Loucy (cell line): ENCODE data around the gene ABT1.

Experiments used
- H2AFZ ChIP-seq: fragments of 200-600 bp; sonication (generic); 2 replicates; pipeline ENCODE4 v1.6.0; 2016; ENCODE audit warnings: antibody characterized with exemption, mild to moderate bottlenecking, low read length, moderate library complexity
- H3F3A ChIP-seq: fragments of 200-600 bp; 2 replicates; pipeline ENCODE4 v1.6.0; 2016; ENCODE audit warnings: antibody characterized with exemption, low read depth, mild to moderate bottlenecking
- H3K27me3 ChIP-seq: fragments of 200-600 bp; sonication (generic); 2 replicates; pipeline ENCODE4 v1.6.1; 2014; ENCODE audit warnings: low read length, mild to moderate bottlenecking; ENCODE audit not compliant: insufficient read depth, poor library complexity, severe bottlenecking
- H3K36me3 ChIP-seq: fragments of 200-600 bp; sonication (generic); 2 replicates; pipeline ENCODE4 v1.6.1; 2016; ENCODE audit warnings: low read length; ENCODE audit not compliant: insufficient read depth
- H3K4me1 ChIP-seq: fragments of 200-600 bp; sonication (generic); 2 replicates; pipeline ENCODE4 v1.5.1; 2014; ENCODE audit warnings: low read length, mild to moderate bottlenecking; ENCODE audit not compliant: insufficient read depth, poor library complexity, severe bottlenecking
- H3K4me2 ChIP-seq: fragments of 200-600 bp; sonication (generic); 2 replicates; pipeline ENCODE4 v1.6.0; 2014; ENCODE audit warnings: antibody characterized with exemption, low read length, low read depth, mild to moderate bottlenecking; ENCODE audit not compliant: poor library complexity, severe bottlenecking
- H3K4me3 ChIP-seq: fragments of 200-600 bp; sonication (generic); 2 replicates; pipeline ENCODE4 v1.5.1; 2014; ENCODE audit warnings: low read length, mild to moderate bottlenecking, mixed read lengths; ENCODE audit not compliant: poor library complexity, severe bottlenecking
- H3K79me2 ChIP-seq: fragments of 200-600 bp; sonication (generic); 2 replicates; pipeline ENCODE4 v1.6.1; 2014; ENCODE audit warnings: low read length; ENCODE audit not compliant: insufficient read depth
- H3K9ac ChIP-seq: fragments of 200-600 bp; sonication (generic); 2 replicates; pipeline ENCODE4 v1.6.0; 2014; ENCODE audit warnings: mild to moderate bottlenecking, low read depth, low read length, moderate library complexity; ENCODE audit not compliant: poor library complexity, severe bottlenecking
- H3K9me2 ChIP-seq: fragments of 200-600 bp; sonication (generic); replicated peaks from 2 replicates; pipeline ENCODE4 v1.6.1; 2016; ENCODE audit warnings: low read depth, low read length, mixed read lengths
- H3K9me3 ChIP-seq: fragments of 200-600 bp; sonication (generic); 2 replicates; pipeline ENCODE4 v1.6.1; 2014; ENCODE audit warnings: mild to moderate bottlenecking, antibody characterized with exemption, low read length, low read depth; ENCODE audit not compliant: insufficient read depth
- H4K20me1 ChIP-seq: fragments of 200-600 bp; sonication (generic); 2 replicates; pipeline ENCODE4 v1.6.0; 2014; ENCODE audit warnings: antibody characterized with exemption, low read length, mild to moderate bottlenecking; ENCODE audit not compliant: insufficient read depth, poor library complexity, severe bottlenecking
- EZH2phosphoT487 ChIP-seq: fragments of 200-600 bp; IDR thresholded peaks from 2 replicates; pipeline ENCODE4 v1.6.1; 2018; ENCODE audit warnings: antibody characterized with exemption, mild to moderate bottlenecking, moderate library complexity, borderline replicate concordance
- TF ChIP-seq, protein P1 (sequence below): fragments of 200-600 bp; sonication (generic); conservative IDR thresholded peaks from 2 replicates; pipeline ENCODE4 v1.5.1; 2014; ENCODE audit warnings: mild to moderate bottlenecking, antibody characterized with exemption, low read length

Gene ABT1

GRCh38 chr6:26555505-26556262, 41.1 kb upstream of the ABT1 start:
- Histone ChIP-seq H3K9me3 (no peaks in the 10 kb centered on the region), H3K36me3 (no peaks in the 10 kb centered on the region), H3K9ac (no peak overlapping the region), H4K20me1 (no peaks in the 10 kb centered on the region), H3K4me2 (peak overlapping the region; percentile 96), H3K9me2 (no peaks in the 10 kb centered on the region), H3K27me3 (no peaks in the 10 kb centered on the region), H3K4me3 (no peak overlapping the region), H2AFZ (no peak overlapping the region), H3K4me1 (peaks cover 12% of the 10 kb centered on the region), H3K79me2 (no peaks in the 10 kb centered on the region), H3F3A (peaks cover 7% of the 10 kb centered on the region)
- TF ChIP-seq, protein P1, sequence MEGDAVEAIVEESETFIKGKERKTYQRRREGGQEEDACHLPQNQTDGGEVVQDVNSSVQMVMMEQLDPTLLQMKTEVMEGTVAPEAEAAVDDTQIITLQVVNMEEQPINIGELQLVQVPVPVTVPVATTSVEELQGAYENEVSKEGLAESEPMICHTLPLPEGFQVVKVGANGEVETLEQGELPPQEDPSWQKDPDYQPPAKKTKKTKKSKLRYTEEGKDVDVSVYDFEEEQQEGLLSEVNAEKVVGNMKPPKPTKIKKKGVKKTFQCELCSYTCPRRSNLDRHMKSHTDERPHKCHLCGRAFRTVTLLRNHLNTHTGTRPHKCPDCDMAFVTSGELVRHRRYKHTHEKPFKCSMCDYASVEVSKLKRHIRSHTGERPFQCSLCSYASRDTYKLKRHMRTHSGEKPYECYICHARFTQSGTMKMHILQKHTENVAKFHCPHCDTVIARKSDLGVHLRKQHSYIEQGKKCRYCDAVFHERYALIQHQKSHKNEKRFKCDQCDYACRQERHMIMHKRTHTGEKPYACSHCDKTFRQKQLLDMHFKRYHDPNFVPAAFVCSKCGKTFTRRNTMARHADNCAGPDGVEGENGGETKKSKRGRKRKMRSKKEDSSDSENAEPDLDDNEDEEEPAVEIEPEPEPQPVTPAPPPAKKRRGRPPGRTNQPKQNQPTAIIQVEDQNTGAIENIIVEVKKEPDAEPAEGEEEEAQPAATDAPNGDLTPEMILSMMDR, result no peak
- TF ChIP-seq EZH2phosphoT487, result no peak

- Histone ChIP-seq H2AFZ (no peak overlapping the region), H3K36me3 (no peaks in the 10 kb centered on the region), H3K27me3 (no peaks in the 10 kb centered on the region), H3K9me3 (no peaks in the 10 kb centered on the region), H3K9ac (no peak overlapping the region), H3K79me2 (no peaks in the 10 kb centered on the region), H3K4me2 (no peak overlapping the region), H3K4me3 (no peak overlapping the region), H3K9me2 (no peaks in the 10 kb centered on the region), H3F3A (peaks cover 7% of the 10 kb centered on the region), H3K4me1 (peaks cover 12% of the 10 kb centered on the region), H4K20me1 (no peaks in the 10 kb centered on the region)
- TF ChIP-seq EZH2phosphoT487, result no peak
- TF ChIP-seq, protein P1, result no peak
Observed at GRCh38 chr6:26556263-26557070, 40.3 kb upstream of the ABT1 start.

DNA sequence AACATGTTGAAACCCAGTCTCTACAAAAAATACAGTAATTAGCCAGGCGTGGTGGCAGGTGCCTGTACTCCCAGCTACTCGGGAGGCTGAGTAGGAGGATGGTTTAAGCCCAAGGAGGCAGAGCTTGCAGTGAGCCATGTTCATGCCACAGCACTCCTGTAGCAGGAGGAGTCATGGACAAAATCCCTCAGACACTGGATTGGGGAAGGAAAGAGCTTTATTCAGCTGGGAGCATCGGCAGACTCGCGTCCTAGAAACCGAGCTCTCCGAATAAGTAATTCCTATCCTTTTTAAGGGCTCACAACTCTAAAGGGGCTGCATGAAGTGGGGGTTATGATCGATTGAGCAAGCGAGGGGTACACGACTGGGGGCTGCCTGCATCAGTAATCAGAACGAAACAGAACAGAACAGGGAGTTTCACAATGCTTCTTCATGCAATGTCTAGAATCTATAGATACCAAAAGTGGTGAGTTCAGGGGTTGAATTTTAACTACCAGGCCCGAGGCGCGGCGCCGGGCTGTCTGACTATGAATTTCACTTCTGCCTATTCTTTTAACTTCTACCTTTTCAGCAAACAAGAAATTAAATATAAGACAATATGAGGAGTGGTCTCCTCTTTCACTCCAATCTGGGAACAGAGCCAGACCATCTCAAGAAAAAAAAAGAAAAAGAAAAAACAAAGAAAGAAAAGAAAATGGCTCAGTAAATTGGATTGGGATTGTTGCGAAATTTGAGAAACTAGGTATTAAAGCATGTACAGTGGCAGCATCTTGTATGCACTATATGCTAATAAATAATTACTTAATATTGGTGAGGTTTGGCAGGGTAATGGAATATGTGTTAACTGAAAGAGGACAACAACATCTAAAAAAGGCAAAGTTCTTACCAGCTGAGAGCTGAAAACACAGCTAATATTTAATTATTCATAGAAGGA, 35.0 kb upstream of the ABT1 start:
- no peaks in the 10 kb centered on the region for H3K9me2 ChIP-seq

More for the DNA sequence above, 35.0 kb upstream of the ABT1 start:
- Histone ChIP-seq H3K4me1 (no peaks in the 10 kb centered on the region), H3K9me3 (no peaks in the 10 kb centered on the region), H2AFZ (no peak overlapping the region), H3K79me2 (no peaks in the 10 kb centered on the region), H3K27me3 (no peaks in the 10 kb centered on the region), H3K4me2 (no peak overlapping the region), H4K20me1 (no peaks in the 10 kb centered on the region), H3K36me3 (no peaks in the 10 kb centered on the region), H3K4me3 (no peak overlapping the region), H3K9ac (no peak overlapping the region), H3F3A (no peaks in the 10 kb centered on the region; the same call in 1 of the 2 replicates)
- no peak for TF ChIP-seq EZH2phosphoT487
- TF ChIP-seq, protein P1, result no peak
